ENCODE data around the gene SNX17.

The SNX17 gene, protein sequence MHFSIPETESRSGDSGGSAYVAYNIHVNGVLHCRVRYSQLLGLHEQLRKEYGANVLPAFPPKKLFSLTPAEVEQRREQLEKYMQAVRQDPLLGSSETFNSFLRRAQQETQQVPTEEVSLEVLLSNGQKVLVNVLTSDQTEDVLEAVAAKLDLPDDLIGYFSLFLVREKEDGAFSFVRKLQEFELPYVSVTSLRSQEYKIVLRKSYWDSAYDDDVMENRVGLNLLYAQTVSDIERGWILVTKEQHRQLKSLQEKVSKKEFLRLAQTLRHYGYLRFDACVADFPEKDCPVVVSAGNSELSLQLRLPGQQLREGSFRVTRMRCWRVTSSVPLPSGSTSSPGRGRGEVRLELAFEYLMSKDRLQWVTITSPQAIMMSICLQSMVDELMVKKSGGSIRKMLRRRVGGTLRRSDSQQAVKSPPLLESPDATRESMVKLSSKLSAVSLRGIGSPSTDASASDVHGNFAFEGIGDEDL

DNA sequence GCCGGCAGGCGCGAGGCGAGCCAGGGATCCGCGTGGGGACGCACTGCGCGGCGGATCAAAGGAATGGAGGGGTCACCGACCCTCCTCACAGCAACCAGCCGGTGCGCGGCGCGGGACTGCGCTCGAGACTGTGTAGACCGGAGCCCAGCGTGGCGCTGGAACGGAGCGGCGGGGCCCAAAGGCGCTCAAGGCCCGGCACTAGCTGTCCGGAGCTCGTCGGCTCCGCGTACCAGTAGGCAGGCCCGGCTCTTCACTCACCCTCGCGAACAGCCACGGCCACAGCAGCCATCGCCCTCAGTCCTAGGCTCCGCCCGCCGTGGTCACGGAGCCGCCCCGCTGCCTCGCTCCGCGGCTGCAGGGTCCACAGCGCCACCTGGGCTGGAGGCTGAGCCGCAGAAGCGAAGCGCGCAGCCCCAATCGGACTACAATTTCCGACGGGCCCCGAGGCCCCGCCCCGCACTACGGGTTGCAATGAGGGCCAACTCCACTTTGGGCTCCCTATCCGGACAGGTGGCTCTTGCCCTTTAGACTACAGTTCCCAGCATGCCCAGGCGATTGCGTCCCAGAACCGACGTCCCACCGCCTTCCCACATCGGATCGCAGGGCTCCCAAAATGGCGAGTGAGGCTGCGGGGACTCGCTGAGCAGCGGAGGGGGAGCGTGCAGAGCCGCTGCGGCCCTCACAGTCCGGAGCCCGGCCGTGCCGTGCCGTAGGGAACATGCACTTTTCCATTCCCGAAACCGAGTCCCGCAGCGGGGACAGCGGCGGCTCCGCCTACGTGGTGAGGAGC, at the start of gene SNX17, which contains the start of gene EIF2B4:
Gene SNX17 (plus strand): TSS at position 591 of the 790 bp plus-strand sequence. CDS start 128 bp downstream, at position 719.
Gene EIF2B4 (minus strand): TSS at position 313 of the 790 bp plus-strand sequence. CDS start 24 bp downstream, at position 289.
- Histone ChIP-seq H3K79me2 (ENCODE audit: control insufficient read depth, insufficient read depth, low read length, unreplicated experiment) (peaks cover 43% of the 10 kb centered on the region), H2AFZ (ENCODE audit: low read length, unreplicated experiment) (peak within 1 kb of the TSS; percentile 63)

DNA sequence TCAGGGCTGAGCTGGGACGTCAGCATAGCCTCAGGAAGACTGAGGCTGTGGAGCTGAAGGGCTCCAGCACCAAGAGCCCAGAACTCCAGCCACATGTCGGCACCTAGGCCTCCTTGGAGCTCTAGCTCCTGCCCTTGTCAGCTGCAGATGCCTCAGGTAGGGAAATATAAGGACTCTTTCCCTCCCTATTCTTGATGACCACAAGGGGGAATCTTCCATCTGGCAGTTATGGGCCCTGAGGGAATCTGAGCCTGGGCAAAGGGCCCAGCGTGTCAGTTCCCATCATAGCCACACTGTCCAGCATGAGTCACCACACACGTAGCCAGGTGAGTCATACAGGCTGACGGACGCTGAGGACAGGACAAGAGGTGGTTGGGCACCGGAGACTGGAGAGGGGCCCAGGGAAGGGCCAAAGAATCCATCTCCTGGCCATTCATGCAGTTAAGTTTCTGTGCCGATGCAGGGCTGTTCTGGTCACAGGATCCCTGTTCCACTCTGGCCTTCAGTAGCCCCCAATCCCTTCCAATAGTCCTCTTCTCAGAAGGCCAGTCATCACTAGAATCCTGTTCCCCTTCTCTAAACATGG, 49.4 kb upstream of the SNX17 start:
- no peak overlapping the region for H2AFZ ChIP-seq (ENCODE audit: low read length, unreplicated experiment)
- no peaks in the 10 kb centered on the region for H3K27me3 ChIP-seq (ENCODE audit: insufficient read depth, low read length)
- peak overlapping the region; percentile 99 for H3K4me3 ChIP-seq (ENCODE audit: low read depth, low read length)
- H3K4me1 ChIP-seq (ENCODE audit: control insufficient read depth, insufficient read depth, low read length, unreplicated experiment): peaks cover 18% of the 10 kb centered on the region
- peaks cover 22% of the 10 kb centered on the region for H3K79me2 ChIP-seq (ENCODE audit: control insufficient read depth, insufficient read depth, low read length, unreplicated experiment)
- peak overlapping the region; percentile 95 for H3K27ac ChIP-seq (ENCODE audit: low read depth, low read length)
- H3K36me3 ChIP-seq (ENCODE audit: insufficient read depth, low read length): no peaks in the 10 kb centered on the region

More for the DNA sequence above, at the start of gene SNX17, which contains the start of gene EIF2B4:
- H3K36me3 ChIP-seq (ENCODE audit: insufficient read depth, low read length): peaks cover 29% of the 10 kb centered on the region
- H3K4me3 ChIP-seq (ENCODE audit: low read depth, low read length): peak within 1 kb of the TSS; percentile 86
- peaks cover 29% of the 10 kb centered on the region for H3K4me1 ChIP-seq (ENCODE audit: control insufficient read depth, insufficient read depth, low read length, unreplicated experiment)
- H3K27me3 ChIP-seq (ENCODE audit: insufficient read depth, low read length): no peaks in the 10 kb centered on the region
- peak within 1 kb of the TSS; percentile 70 for H3K27ac ChIP-seq (ENCODE audit: low read depth, low read length)

DNA sequence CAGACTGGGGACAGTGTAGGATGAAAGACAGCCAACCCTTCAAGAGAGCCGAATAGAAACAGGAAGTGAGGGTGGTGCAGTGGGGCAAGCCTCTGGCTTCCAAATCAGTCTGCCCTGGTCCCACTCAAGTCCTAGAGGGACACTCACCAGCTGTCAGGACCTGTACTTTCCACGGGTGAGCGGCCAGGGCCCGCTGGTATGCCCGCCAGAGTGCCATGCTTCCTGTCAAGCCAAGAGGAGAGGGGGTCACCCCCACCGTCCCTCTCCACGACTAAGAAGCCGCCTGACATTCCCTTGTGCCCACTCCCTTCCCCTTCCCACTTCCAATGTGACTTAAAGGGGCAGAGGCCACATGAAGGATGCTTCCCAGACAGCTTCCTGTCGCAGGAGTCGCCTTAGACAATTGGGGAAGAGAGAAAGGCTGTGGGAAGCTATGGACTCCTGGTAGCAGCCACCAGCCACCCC, 48.1 kb upstream of the SNX17 start:
- Histone ChIP-seq H3K27ac (ENCODE audit: low read depth, low read length) (peak overlapping the region; percentile 95), H3K4me1 (ENCODE audit: control insufficient read depth, insufficient read depth, low read length, unreplicated experiment) (peaks cover 18% of the 10 kb centered on the region), H3K4me3 (ENCODE audit: low read depth, low read length) (peak overlapping the region; percentile 99), H2AFZ (ENCODE audit: low read length, unreplicated experiment) (peak overlapping the region; percentile 83), H3K79me2 (ENCODE audit: control insufficient read depth, insufficient read depth, low read length, unreplicated experiment) (peaks cover 22% of the 10 kb centered on the region), H3K27me3 (ENCODE audit: insufficient read depth, low read length) (no peaks in the 10 kb centered on the region), H3K36me3 (ENCODE audit: insufficient read depth, low read length) (no peaks in the 10 kb centered on the region)

DNA sequence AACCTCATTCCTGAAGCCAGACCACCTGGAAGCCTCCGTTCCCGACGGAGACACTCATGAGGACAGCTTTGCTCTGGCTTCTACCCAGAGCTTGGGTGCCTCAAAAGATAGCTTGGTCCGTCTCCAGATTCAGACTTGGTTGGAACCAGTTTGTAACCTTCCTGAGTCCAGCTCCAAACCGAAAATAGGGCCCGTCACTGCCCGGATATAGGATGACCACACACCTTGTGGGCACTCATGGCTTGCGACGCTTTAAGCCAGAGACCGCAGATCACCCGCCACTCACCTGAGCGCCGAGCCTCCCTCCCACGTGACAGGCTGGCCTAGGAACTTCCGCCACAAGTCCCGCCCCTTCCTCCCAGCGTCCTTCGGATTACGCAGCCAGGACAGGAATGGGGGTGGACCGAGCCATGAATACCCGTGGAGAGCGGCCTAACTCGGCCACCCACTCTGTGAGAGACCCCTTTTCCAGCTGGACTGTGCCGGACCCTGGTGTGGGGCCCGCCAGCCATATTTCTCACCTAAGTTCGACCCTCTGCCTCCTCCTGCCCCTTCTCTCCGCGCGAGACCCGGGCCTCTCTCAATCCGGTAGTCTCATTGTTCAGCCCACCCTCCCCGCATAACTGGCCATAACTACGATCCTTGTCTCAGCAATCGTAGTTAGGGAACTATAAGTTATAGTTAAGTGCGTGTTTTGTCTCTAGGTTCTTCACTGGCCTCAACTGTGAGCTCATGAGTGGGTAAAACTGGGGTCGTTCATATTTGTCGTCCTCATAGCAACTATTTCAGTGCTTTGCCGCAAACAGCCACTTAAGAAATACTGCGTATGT, 47.4 kb upstream of the SNX17 start, which contains the start of gene MPV17:
Gene MPV17 (minus strand): TSS at position 332 of the 830 bp plus-strand sequence. CDS start 580 bp downstream, outside the sequence.
- Histone ChIP-seq H3K27ac (ENCODE audit: low read depth, low read length) (peak within 1 kb of the TSS; percentile 95), H3K4me1 (ENCODE audit: control insufficient read depth, insufficient read depth, low read length, unreplicated experiment) (peaks cover 18% of the 10 kb centered on the region), H3K79me2 (ENCODE audit: control insufficient read depth, insufficient read depth, low read length, unreplicated experiment) (peaks cover 22% of the 10 kb centered on the region), H3K27me3 (ENCODE audit: insufficient read depth, low read length) (no peaks in the 10 kb centered on the region), H3K36me3 (ENCODE audit: insufficient read depth, low read length) (no peaks in the 10 kb centered on the region), H2AFZ (ENCODE audit: low read length, unreplicated experiment) (peak within 1 kb of the TSS; percentile 94), H3K4me3 (ENCODE audit: low read depth, low read length) (peak within 1 kb of the TSS; percentile 99)

DNA sequence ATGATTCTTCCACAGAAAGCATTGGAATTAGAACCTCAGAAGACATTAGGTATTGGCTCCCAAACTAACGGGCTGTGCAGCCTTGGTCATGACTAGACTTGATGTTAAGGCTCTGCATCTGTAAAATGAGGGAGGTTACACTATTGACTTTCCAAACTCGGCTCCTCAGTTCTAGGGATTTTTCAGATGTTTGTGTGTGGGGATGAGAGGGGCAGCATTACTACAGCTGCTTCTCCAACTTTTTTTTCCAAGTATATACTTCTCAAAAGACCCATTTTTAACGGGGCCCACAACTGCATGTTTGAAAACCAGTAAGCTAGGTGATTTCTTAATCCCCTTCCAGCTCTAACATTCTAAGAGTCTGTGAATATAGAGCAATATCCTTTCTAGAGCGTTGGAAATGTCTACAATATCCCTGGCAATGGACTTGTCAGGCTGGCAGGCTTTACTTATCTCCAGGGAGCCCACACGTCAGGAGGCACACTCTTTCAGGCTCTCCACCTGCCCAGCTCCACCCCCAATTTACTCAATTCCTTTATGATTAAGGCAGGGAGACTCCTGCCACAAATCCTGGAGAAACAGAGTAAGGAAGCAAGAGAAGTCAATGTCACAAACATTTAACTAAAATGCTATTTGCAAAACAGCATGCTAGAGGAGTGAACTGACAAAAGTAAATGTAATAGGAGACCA, 46.7 kb upstream of the SNX17 start:
- H3K4me1 ChIP-seq (ENCODE audit: control insufficient read depth, insufficient read depth, low read length, unreplicated experiment): peaks cover 18% of the 10 kb centered on the region

DNA sequence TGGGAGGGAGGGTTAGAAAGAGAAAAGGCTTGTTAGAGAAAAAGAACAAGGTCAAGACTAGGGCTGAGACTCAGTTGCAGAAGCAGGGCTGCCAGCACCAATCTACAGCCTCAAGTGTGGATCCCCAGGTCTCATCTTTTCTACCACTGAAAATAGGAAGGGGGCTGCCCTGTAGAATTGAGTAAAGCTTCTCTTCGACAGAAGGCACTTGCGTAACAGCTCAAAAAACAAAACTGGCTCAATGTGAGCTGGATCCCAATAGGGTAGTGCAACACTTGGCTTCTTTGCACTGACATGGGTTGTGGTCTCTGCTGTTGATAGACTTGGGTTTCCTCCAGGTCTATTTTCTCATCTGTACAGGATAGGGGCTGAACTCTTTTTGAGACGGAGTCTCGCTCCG, 45.7 kb upstream of the SNX17 start:
- H3K27ac ChIP-seq (ENCODE audit: low read depth, low read length): no peak overlapping the region
- H3K36me3 ChIP-seq (ENCODE audit: insufficient read depth, low read length): peaks cover 5% of the 10 kb centered on the region; the same call in 1 of the 2 replicates
- H3K79me2 ChIP-seq (ENCODE audit: control insufficient read depth, insufficient read depth, low read length, unreplicated experiment): peaks cover 15% of the 10 kb centered on the region
- H3K4me3 ChIP-seq (ENCODE audit: low read depth, low read length): no peak overlapping the region
- H2AFZ ChIP-seq (ENCODE audit: low read length, unreplicated experiment): no peak overlapping the region
- H3K27me3 ChIP-seq (ENCODE audit: insufficient read depth, low read length): no peaks in the 10 kb centered on the region
- H3K4me1 ChIP-seq (ENCODE audit: control insufficient read depth, insufficient read depth, low read length, unreplicated experiment): peaks cover 18% of the 10 kb centered on the region

More for the DNA sequence above, 46.7 kb upstream of the SNX17 start:
- H3K36me3 ChIP-seq (ENCODE audit: insufficient read depth, low read length): no peaks in the 10 kb centered on the region
- no peaks in the 10 kb centered on the region for H3K27me3 ChIP-seq (ENCODE audit: insufficient read depth, low read length)
- peaks cover 22% of the 10 kb centered on the region for H3K79me2 ChIP-seq (ENCODE audit: control insufficient read depth, insufficient read depth, low read length, unreplicated experiment)
- H3K4me3 ChIP-seq (ENCODE audit: low read depth, low read length): peak overlapping the region; percentile 99
- peak overlapping the region; percentile 94 for H2AFZ ChIP-seq (ENCODE audit: low read length, unreplicated experiment)
- H3K27ac ChIP-seq (ENCODE audit: low read depth, low read length): peak overlapping the region; percentile 95

DNA sequence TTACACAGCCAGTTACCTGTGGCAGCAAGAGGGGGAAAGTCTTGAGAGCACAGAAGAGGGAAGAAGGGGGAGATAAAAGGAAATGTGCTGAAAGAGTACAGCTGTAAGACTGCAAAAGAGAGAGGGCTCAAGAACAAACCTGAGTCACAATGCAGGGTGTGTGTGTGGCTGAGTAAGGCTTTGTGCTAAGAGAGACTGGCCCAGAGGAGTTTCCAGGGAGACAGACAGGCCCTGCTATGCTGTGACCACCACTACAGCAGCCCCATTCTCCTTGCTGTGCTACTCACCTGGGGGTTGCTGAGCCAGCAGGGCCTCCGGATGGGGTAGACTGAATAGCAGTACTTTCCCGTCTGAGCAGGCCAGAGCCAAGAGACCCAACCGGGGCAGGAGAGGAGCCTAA, 35.1 kb upstream of the SNX17 start:
- Histone ChIP-seq H3K27me3 (ENCODE audit: insufficient read depth, low read length) (no peaks in the 10 kb centered on the region), H3K79me2 (ENCODE audit: control insufficient read depth, insufficient read depth, low read length, unreplicated experiment) (no peaks in the 10 kb centered on the region), H3K27ac (ENCODE audit: low read depth, low read length) (no peak overlapping the region), H3K4me3 (ENCODE audit: low read depth, low read length) (no peak overlapping the region), H2AFZ (ENCODE audit: low read length, unreplicated experiment) (no peak overlapping the region), H3K4me1 (ENCODE audit: control insufficient read depth, insufficient read depth, low read length, unreplicated experiment) (no peaks in the 10 kb centered on the region), H3K36me3 (ENCODE audit: insufficient read depth, low read length) (peaks cover 13% of the 10 kb centered on the region; the same call in 1 of the 2 replicates)

DNA sequence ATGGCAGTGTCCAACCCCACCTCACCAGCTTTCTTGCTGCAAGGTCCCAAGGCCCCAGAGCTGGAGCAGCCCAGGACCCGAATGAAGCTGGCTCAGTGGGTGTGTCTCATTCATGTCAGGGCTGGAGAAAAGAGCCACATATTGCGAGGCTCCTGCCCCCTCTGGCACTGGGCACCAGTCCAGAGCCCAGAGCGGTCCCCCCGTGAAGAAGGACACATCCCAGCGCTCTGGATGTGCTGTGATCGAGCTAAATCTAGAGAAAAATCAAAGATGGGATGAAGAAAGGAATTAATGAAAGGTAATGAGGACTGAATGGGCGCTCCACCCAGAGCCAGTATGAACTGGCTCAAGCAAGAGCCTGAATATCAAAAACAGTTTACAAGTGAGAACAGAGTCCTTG, 34.2 kb upstream of the SNX17 start:
- peaks cover 16% of the 10 kb centered on the region; the same call in 1 of the 2 replicates for H3K36me3 ChIP-seq (ENCODE audit: insufficient read depth, low read length)
- no peaks in the 10 kb centered on the region for H3K4me1 ChIP-seq (ENCODE audit: control insufficient read depth, insufficient read depth, low read length, unreplicated experiment)
- H3K27ac ChIP-seq (ENCODE audit: low read depth, low read length): no peak overlapping the region
- H3K4me3 ChIP-seq (ENCODE audit: low read depth, low read length): no peak overlapping the region
- no peak overlapping the region for H2AFZ ChIP-seq (ENCODE audit: low read length, unreplicated experiment)
- no peaks in the 10 kb centered on the region for H3K79me2 ChIP-seq (ENCODE audit: control insufficient read depth, insufficient read depth, low read length, unreplicated experiment)
- no peaks in the 10 kb centered on the region for H3K27me3 ChIP-seq (ENCODE audit: insufficient read depth, low read length)

DNA sequence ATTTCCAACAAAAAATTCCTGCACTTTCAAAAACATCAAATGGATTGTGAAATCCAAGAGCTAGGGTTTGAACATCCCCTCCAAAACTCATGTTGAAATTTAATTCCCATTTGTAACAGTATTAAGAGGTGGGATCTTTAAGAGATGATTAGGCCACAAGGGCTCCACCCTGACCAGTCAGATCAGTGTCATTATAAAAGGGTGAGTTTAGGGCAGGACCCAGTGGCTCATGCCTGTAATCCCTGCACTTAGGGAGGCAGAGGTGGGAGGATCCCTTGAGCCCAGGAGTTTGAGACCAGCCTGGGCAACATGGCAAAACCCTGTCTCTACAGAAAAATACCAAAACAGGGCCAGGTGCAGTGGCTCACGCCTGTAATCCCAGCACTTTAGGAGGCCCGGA, 22.8 kb upstream of the SNX17 start:
- Histone ChIP-seq H3K27ac (ENCODE audit: low read depth, low read length) (no peak overlapping the region), H3K36me3 (ENCODE audit: insufficient read depth, low read length) (no peaks in the 10 kb centered on the region), H3K4me3 (ENCODE audit: low read depth, low read length) (no peak overlapping the region), H2AFZ (ENCODE audit: low read length, unreplicated experiment) (no peak overlapping the region), H3K79me2 (ENCODE audit: control insufficient read depth, insufficient read depth, low read length, unreplicated experiment) (peaks cover 49% of the 10 kb centered on the region), H3K4me1 (ENCODE audit: control insufficient read depth, insufficient read depth, low read length, unreplicated experiment) (peaks cover 4% of the 10 kb centered on the region), H3K27me3 (ENCODE audit: insufficient read depth, low read length) (no peaks in the 10 kb centered on the region)

Data from ACC112 (cell line).